SW480 (cell line): Measurements from ENCODE around the gene SPPL3.

Source experiments
- DNase-seq: peaks from one replicate; pipeline ENCODE4 v3.0.0-alpha.2; 2016; ENCODE audit warnings: low spot score

SPPL3 gene

DNA sequence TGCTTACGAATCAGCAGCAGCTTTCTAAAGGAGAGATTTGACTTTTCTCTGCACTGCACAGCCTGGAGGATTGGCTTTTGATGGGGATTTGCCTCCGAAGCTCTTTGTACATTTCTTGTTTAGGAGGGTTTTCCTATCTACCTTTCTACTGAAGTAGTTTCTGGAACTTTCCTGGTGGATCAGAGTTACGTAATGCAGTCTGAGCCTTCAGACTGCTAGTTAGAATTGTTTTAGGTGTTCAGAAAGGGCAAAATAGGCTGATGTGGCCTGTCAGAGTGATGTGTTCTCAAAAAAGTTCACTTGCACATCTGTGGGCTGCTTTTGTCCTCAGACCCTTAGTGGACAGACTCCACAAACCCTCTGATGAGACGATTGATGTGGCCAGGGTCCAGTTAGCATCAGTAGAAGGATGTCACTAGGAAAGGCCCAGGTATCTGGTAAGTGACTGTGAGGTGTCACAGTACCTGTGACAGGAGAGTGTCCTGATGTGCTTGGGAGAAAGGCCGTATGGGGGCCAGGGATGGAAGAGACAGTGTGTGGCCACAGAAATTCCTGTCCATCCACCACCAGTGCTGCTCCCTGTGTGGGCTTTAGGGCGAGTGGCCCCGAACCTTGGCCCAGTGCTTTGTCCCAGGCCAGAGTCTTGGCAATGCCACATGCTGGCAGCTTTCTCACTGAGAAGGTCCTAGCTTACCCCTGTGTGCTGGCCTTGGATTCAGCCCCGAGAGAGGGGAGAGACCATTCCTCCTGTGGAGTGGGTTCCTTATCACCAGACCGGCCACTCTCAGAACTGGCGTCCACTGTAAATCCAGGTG, 183.0 kb downstream of the SPPL3 start:
- no peak for DNase-seq

DNA sequence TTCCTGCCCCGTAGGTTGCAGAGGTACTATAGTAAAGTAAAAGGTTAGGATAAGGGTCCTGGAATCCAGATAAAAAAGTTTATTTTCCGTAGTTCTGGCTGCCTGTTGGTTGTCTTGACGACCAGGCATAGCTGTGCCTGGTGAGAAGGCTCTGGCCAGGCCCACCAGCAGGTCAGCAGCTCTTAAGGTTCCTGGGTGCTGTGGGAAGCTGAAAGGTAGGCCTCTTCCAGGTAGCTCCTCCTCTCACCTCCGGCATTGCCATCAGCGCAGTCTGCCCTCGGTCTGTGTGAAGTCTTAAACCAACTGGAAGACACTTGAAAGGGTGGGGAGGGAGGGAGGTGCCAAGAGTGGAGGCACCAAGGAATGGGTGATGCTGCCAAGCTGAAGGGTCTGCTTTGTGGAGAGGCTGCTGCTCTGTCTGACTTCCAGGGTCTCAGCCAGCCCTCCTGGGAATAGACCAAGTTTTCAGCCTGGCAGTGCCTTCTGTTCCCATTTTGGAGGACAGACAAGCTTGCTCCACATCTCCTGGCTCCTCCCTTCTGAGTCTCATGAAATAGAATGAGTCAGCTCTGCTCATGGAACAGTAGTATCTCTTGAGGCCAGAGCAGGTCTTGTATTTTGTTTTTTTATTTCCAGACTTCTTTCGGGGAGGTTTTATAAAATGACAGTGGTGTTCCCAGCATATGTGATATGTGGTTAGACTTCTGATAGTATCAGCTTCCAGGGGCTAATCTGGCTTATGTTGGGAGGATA, 183.7 kb downstream of the SPPL3 start:
- no peak for DNase-seq

GRCh38 chr12:120719496-120720233, 184.5 kb downstream of the SPPL3 start:
- no peak for DNase-seq

- DNase-seq = no peak
Measured at GRCh38 chr12:120719072-120719471, 185.1 kb downstream of the SPPL3 start.

GRCh38 chr12:120718055-120718454, 186.1 kb downstream of the SPPL3 start:
- no peak for DNase-seq

DNA sequence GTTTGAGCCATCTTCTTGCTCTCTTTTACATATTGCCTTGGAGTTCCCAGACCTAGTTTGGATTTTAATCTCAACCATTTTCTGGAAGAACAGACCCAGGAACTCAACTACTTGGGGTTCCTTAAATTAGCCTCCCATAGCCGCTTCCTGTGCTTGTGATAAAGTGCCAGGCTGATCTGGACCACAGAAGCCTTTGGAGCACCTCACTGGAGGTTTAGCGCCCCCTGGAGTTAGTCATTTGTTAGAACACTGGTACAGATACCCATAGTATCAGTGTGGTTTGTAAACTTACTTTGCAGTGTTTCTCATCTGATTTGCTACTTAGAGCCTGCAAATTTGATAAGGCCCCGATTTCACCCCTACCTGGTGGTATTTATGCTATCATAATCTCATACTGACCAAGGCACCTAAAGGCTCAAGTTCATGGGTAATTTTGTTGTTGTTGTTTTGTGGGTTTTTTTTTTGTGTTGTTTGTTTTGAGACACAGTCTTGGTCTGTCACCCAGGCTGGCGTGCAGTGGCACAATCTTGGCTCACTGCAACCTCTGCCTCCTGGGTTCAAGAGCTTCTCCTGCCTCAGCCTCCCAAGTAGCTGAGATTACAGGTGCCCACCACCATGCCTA, 190.2 kb downstream of the SPPL3 start:
- DNase-seq = peak; percentile 72

DNA sequence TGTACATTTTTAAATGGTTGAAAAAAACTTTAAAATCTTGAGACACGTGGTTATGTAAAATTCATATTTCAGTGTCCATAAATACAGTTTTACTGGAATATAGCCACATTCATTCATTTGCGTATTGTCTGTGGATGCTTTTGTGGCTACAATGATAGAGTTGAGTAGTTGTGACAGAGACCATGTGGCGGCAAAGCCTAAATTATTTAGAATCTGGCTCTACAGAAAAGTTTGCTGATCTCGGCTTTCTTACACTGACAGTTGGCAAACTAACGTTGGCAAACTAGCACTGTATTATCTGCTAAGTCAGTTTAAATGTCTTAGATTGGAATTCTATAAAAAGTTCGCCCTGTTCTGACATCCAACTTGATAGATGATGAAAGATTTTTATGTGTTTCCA, 191.5 kb downstream of the SPPL3 start:
- DNase-seq = no peak
